Measurements from ENCODE around the gene HSDL1. TPM values are rescaled to one million over a fixed set of nuclear protein-coding genes. Genes with fewer than 3 reads are reported as not detected.

The HSDL1 gene
- total RNA-seq, 1 donor from 2014 or later = 22.5 TPM

GRCh38 chr16:84105948-84106740 is 38.8 kb downstream of the HSDL1 start:
- intact Hi-C loops (cut with DNase I) = no loop called here

GRCh38 chr16:84105301-84105815 is 39.6 kb downstream of the HSDL1 start:
- no peaks in the 10 kb centered on the region for H3K27me3 ChIP-seq (ENCODE audit: low read depth)
- no peaks in the 10 kb centered on the region for H3K9me3 ChIP-seq
- H3K4me3 ChIP-seq = no peak overlapping the region
- ATAC-seq (no peak), DNase-seq (no peak)
- peaks cover 28% of the 10 kb centered on the region for H3K36me3 ChIP-seq
- H3K4me1 ChIP-seq = peaks cover 27% of the 10 kb centered on the region
- no peak for TF ChIP-seq CTCF (IDR thresholded peaks at IDR 0.05)
- intact Hi-C loops (cut with DNase I) = no loop called here
- H3K27ac ChIP-seq = no peak overlapping the region

More at GRCh38 chr16:84105948-84106740, 38.8 kb downstream of the HSDL1 start:
- no peak for DNase-seq
- Histone ChIP-seq H3K27ac (no peak overlapping the region), H3K4me1 (peaks cover 26% of the 10 kb centered on the region), H3K4me3 (no peak overlapping the region), H3K27me3 (ENCODE audit: low read depth) (no peaks in the 10 kb centered on the region), H3K36me3 (peaks cover 24% of the 10 kb centered on the region), H3K9me3 (no peaks in the 10 kb centered on the region)
- no peak for TF ChIP-seq CTCF (IDR thresholded peaks at IDR 0.05)
- ATAC-seq = no peak

- H3K36me3 ChIP-seq = peaks cover 32% of the 10 kb centered on the region
- no peak overlapping the region for H3K27ac ChIP-seq
- no peak overlapping the region for H3K4me3 ChIP-seq
- TF ChIP-seq CTCF (IDR thresholded peaks at IDR 0.05) = no peak
- peak in 1 of 2 donors; percentile 31 for ATAC-seq
- no peaks in the 10 kb centered on the region for H3K9me3 ChIP-seq
- H3K4me1 ChIP-seq = peaks cover 31% of the 10 kb centered on the region
- no peaks in the 10 kb centered on the region for H3K27me3 ChIP-seq (ENCODE audit: low read depth)
- intact Hi-C loops (cut with DNase I) = no loop called here
- no peak for DNase-seq
Observed at GRCh38 chr16:84104231-84104630, 40.7 kb downstream of the HSDL1 start.

GRCh38 chr16:84103678-84104077 is 41.3 kb downstream of the HSDL1 start:
- Histone ChIP-seq H3K9me3 (no peaks in the 10 kb centered on the region), H3K27me3 (ENCODE audit: low read depth) (no peaks in the 10 kb centered on the region), H3K36me3 (peaks cover 31% of the 10 kb centered on the region), H3K4me1 (peaks cover 34% of the 10 kb centered on the region), H3K4me3 (no peak overlapping the region), H3K27ac (no peak overlapping the region)
- no peak for DNase-seq
- ATAC-seq = peak in 1 of 2 donors; percentile 51
- no peak for TF ChIP-seq CTCF (IDR thresholded peaks at IDR 0.05)
- intact Hi-C loops (cut with DNase I) = no loop called here

GRCh38 chr16:84098939-84099338 is 46.0 kb downstream of the HSDL1 start:
- ATAC-seq (no peak), DNase-seq (no peak)
- H3K4me1 ChIP-seq = peaks cover 52% of the 10 kb centered on the region
- H3K27me3 ChIP-seq (ENCODE audit: low read depth) = no peaks in the 10 kb centered on the region
- H3K9me3 ChIP-seq = no peaks in the 10 kb centered on the region
- intact Hi-C loops (cut with DNase I) = no loop called here
- no peak overlapping the region for H3K4me3 ChIP-seq
- H3K36me3 ChIP-seq = peaks cover 60% of the 10 kb centered on the region
- no peak overlapping the region for H3K27ac ChIP-seq
- no peak for TF ChIP-seq CTCF (IDR thresholded peaks at IDR 0.05)
